Stomach smooth muscle (tissue), 2 donors: ENCODE results near the gene SCAMP1.

ENCODE experiments used
- H3K27ac ChIP-seq: one replicate; pipeline ENCODE4 v1.7.0; 2013; ENCODE audit warnings: mild to moderate bottlenecking, low read length, inconsistent platforms
- H3K27me3 ChIP-seq, 2 donors: one replicate each; pipeline ENCODE4 v1.7.0; 2013; ENCODE audit warnings: low read length in 2 of 2; ENCODE audit not compliant: insufficient read depth in 2 of 2, control insufficient read depth in 1 of 2
- H3K36me3 ChIP-seq, 2 donors: one replicate each; pipeline ENCODE4 v1.7.0; 2013; ENCODE audit warnings: low read length in 2 of 2; ENCODE audit not compliant: control insufficient read depth in 2 of 2, insufficient read depth in 2 of 2
- H3K4me1 ChIP-seq: one replicate; pipeline ENCODE4 v1.7.0; 2013; ENCODE audit warnings: low read length; ENCODE audit not compliant: control insufficient read depth, insufficient read depth
- H3K4me3 ChIP-seq, 2 donors: one replicate each; pipeline ENCODE4 v1.7.0; 2013; ENCODE audit warnings: low read length in 2 of 2
- H3K9ac ChIP-seq, 2 donors: one replicate each; pipeline ENCODE4 v1.7.0; 2013; ENCODE audit warnings: low read length in 2 of 2, mild to moderate bottlenecking in 1 of 2
- H3K9me3 ChIP-seq, 2 donors: one replicate each; pipeline ENCODE4 v1.7.0; 2013; ENCODE audit warnings: low read length in 2 of 2; ENCODE audit not compliant: control insufficient read depth in 2 of 2
- donor health status: healthy.
- donor health status: Pancreatic carcinoma.

The SCAMP1 gene

DNA sequence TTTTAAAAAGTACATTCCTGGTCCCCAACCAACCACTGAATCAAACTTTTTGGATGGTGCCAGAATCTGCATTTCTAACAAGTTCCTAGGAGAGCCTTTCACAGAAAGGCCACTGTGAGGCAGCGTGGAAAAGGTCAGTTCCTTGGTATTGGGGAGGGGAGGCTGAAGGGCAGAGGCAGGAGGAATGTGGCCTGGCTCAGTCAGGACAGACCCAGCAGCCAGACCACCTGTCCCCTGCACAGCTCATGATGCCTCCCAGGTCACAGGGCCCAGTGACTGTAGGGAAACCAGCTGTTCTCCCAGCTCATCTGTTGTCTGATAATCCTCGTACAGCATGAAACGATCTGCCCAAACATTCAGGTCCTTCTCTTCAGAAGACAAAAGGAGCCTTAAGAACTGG, 155.3 kb downstream of the SCAMP1 start:
- H3K4me3 ChIP-seq, result no peak overlapping the region
- H3K27me3 ChIP-seq, result no peaks in the 10 kb centered on the region
- H3K36me3 ChIP-seq, result no peaks in the 10 kb centered on the region
- no peaks in the 10 kb centered on the region for H3K9me3 ChIP-seq
- no peak overlapping the region for H3K9ac ChIP-seq
- no peak overlapping the region for H3K27ac ChIP-seq
- H3K4me1 ChIP-seq, result peaks cover 36% of the 10 kb centered on the region

DNA sequence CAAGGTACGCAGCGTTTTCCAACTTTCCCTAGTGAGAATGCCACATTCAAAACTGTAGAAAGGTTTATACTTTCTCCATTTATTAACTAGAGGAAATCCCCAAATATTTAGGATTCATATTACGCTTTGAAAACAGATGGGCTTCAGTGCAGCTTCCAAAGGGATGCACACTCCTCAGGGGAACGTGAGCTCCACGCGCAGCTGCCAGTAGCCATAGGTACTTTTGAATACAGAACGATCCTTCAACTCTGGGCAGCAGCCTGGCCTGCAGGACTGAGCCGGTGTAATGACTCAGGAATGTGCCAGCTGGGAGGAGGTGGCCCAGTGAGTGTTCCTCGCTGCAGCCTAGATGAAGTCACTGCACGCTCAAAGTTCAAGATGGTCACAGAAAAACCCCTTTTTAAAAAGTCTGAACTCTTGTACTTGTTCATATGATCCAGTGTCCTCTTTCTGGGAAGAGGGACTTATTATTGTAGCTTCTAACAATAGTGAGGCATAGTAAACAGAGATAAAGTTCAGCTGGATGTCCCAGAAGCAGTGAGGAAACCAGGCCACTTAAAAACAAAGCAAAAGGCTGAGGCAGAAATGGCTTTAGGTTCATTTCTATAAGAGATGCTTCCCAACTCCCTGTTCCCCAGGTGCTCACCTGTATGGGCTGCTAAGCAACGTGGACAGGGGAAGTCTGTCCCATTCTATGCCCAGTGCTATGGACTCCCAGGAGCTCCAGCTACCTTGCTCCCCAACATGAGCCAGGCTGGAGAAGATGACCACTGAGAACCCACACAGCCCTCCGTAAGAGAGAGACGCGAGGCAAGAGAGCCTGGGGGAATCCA, 158.2 kb downstream of the SCAMP1 start:
- no peaks in the 10 kb centered on the region for H3K9me3 ChIP-seq
- no peaks in the 10 kb centered on the region for H3K27me3 ChIP-seq
- peak overlapping the region; percentile 91 for H3K27ac ChIP-seq
- peaks cover 26% of the 10 kb centered on the region for H3K4me1 ChIP-seq
- peak overlapping the region in 1 of 2 donors; percentile 51 for H3K9ac ChIP-seq
- no peak overlapping the region for H3K4me3 ChIP-seq
- no peaks in the 10 kb centered on the region for H3K36me3 ChIP-seq

DNA sequence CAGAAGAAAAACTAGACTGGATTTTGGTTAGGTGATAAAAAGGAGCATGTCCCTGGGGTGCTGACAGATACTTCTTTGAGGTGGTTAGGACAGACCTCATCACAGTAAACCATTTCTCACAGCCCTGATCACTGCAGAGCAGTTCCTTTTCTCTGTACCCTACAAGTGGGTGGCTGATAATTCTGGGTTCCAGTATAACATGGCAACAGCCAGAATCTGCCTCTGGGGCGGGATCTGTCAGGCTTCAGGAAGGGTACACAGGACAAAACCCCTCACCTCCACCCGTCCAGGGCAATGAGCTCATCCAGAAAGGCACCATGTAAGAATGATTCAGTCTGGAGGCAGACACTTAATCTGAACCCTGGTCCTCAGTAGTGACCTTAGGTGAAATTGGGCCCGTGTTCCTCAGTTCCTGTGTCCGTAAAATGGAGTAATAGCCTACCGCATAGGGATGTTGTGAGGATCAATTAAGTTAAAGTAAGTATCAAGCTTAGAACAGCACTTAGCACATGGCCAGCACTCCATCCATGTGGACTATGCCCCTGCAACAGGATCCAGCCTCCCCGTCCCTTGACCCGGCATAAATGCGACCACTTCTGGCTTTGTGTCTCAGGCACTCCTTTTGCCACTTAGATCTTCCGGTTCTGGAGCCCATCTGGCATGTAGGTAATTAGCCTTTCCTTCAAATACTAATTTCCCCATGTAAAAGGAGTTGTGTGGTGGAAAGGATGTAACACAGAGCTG, 159.0 kb downstream of the SCAMP1 start:
- H3K27ac ChIP-seq, result peak overlapping the region; percentile 91
- no peaks in the 10 kb centered on the region for H3K36me3 ChIP-seq
- H3K4me3 ChIP-seq, result peak overlapping the region in 1 of 2 donors; percentile 8
- H3K9ac ChIP-seq, result peak overlapping the region in 1 of 2 donors; percentile 51
- peaks cover 31% of the 10 kb centered on the region for H3K4me1 ChIP-seq
- no peaks in the 10 kb centered on the region for H3K27me3 ChIP-seq
- H3K9me3 ChIP-seq, result no peaks in the 10 kb centered on the region

DNA sequence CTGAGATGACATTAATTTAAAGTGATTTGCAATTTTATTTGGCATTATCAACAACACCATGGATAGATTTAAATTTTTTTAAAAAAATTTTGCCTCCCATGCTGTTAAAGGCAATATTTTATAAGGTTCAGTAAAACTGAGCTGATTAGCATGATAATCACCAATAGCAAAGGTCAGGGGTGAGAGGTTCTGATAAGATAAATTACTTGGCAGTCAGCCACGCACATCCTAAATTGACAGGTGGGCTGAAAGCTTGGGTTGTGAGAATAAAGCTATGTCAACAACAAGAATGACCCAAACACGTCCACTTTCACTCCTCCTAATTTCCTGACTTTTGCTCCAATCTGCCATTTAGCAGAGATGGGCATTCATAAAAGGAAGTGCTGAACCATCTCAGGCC, 161.0 kb downstream of the SCAMP1 start:
- H3K36me3 ChIP-seq, result no peaks in the 10 kb centered on the region
- H3K27me3 ChIP-seq, result no peaks in the 10 kb centered on the region
- no peak overlapping the region for H3K4me3 ChIP-seq
- H3K9me3 ChIP-seq, result no peaks in the 10 kb centered on the region
- H3K4me1 ChIP-seq, result peaks cover 39% of the 10 kb centered on the region
- no peak overlapping the region for H3K9ac ChIP-seq
- H3K27ac ChIP-seq, result no peak overlapping the region

DNA sequence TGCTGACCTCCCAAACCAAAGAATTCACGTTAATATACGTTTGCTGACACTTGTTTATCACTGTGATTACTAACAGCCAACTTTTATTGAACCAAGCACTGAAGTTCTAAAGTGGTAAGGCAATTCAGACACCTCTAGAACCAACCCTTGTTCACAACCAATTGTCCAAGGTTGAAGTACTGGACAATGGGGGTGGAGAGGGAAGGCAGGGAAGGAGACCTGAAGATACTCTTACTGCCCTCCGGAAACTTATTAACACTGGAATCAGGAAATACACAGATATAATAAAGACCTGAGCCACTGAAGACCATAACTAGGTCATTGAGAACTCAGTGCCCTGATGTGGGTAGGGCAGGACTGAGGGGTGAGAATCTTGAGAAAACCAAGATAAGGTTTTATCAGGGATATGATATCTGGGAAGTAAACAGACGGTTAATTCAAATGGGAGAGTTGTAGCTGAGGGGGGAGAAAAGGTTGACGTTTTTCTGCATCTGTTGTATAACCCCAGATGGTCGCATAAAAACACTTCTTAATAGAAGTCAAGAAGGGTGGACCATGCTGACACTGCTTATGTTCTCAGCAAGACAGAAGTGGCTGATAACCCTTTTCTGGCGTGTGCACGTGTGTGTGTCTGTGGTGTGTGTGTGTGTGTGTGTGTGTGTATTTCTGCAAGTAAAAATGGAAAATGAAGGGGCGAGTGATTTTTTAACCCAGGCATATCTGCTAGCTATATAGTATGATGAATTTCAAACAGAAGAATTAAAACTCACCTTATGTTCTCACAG, 162.3 kb downstream of the SCAMP1 start:
- H3K27me3 ChIP-seq, result no peaks in the 10 kb centered on the region
- no peak overlapping the region for H3K27ac ChIP-seq
- H3K4me1 ChIP-seq, result peaks cover 49% of the 10 kb centered on the region

GRCh38 chr5:78523314-78524193, 163.1 kb downstream of the SCAMP1 start:
- Histone ChIP-seq H3K9me3 (no peaks in the 10 kb centered on the region), H3K27me3 (no peaks in the 10 kb centered on the region), H3K4me3 (no peak overlapping the region), H3K9ac (no peak overlapping the region), H3K4me1 (peaks cover 50% of the 10 kb centered on the region), H3K36me3 (no peaks in the 10 kb centered on the region), H3K27ac (peak overlapping the region; percentile 58)

More for the DNA sequence above, 162.3 kb downstream of the SCAMP1 start:
- H3K9me3 ChIP-seq, result no peaks in the 10 kb centered on the region
- no peak overlapping the region for H3K9ac ChIP-seq
- no peak overlapping the region for H3K4me3 ChIP-seq
- H3K36me3 ChIP-seq, result no peaks in the 10 kb centered on the region

DNA sequence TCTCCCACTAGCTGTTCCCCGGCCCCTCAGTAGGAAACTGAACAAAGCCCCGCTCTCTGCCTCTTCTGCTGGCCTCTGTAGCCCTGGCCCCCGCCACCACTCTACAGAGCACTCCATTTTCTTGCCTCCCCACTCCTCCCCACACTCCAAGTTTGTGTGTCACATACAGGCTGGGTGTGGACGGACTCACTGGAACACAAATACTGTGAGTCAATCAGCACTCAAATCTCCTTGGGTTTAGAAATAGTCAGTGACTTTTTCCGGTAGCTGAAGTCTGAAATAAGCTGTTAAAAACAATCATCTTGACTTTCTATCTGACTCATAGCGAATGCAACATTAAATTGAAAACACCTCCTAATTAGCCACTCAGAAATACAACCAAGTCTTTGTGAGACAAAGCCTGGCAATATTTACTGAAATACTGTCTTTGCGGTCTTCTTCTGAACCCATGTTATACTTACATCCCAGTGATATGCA, 165.7 kb downstream of the SCAMP1 start:
- Histone ChIP-seq H3K4me3 (no peak overlapping the region), H3K27ac (peak overlapping the region; percentile 91), H3K27me3 (no peaks in the 10 kb centered on the region), H3K9me3 (no peaks in the 10 kb centered on the region), H3K4me1 (peaks cover 49% of the 10 kb centered on the region), H3K9ac (no peak overlapping the region), H3K36me3 (no peaks in the 10 kb centered on the region)

DNA sequence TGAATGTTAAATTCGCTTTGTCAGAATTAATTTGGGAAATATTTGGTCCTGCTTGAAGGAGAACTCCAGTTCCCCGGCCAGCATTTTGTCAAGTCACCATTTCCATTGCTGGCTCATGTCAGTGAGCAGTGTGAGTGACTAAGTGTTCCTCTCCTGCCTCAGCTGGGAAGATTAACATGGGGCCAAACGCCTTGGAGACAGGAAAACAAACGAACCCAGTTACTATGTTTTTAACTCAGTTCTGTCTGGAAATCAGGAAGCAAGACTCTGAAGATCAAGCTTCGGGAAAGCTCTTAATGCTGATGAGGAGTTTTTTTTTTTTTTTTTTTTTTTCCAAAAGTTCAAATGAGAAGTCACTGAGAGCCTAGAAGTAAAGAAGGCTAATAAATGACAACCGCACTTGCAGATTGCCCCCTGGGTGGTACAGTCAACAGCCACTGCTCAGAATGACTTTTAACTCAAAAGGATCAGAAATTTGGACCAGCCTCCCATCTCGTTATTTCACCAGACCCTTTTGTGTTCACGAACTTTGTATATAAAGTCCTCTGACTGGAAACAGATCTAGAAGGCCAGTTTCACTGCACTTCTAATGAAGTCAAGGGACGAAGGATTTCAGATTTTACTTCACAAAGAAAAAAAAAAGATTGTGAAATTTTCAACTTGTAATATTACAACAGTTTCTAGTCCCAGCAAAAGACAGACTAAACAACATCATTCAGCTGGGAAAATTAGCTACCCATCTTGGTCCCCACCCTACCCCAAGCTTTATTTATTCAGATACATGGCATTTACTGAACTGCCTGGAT, 166.8 kb downstream of the SCAMP1 start:
- Histone ChIP-seq H3K4me1 (peaks cover 51% of the 10 kb centered on the region), H3K36me3 (no peaks in the 10 kb centered on the region), H3K9ac (peak overlapping the region; percentile 46 to 58), H3K9me3 (no peaks in the 10 kb centered on the region), H3K27ac (peak overlapping the region; percentile 91), H3K4me3 (peak overlapping the region; percentile 26 to 58), H3K27me3 (no peaks in the 10 kb centered on the region)

GRCh38 chr5:78527925-78528324, 167.5 kb downstream of the SCAMP1 start:
- H3K27me3 ChIP-seq, result no peaks in the 10 kb centered on the region
- H3K9ac ChIP-seq, result peak overlapping the region; percentile 46 to 58
- peaks cover 54% of the 10 kb centered on the region for H3K4me1 ChIP-seq
- H3K4me3 ChIP-seq, result peak overlapping the region in 1 of 2 donors; percentile 44
- peak overlapping the region; percentile 91 for H3K27ac ChIP-seq
- H3K36me3 ChIP-seq, result no peaks in the 10 kb centered on the region
- H3K9me3 ChIP-seq, result no peaks in the 10 kb centered on the region
